HEK293 (cell line): Measurements from ENCODE around the gene RNU1-1.

Source experiments
- BCL11A ChIP-seq: fragments of 450-650 bp; formaldehyde crosslinking; IDR thresholded peaks from 2 replicates; pipeline ENCODE4 v1.5.1; 2016; ENCODE audit warnings: low read depth, missing biosample characterization, missing genetic modification characterization
- BCL11B ChIP-seq: fragments of 450-650 bp; formaldehyde crosslinking; IDR thresholded peaks from 2 replicates; pipeline ENCODE4 v1.5.1; 2016; ENCODE audit warnings: low read depth, missing biosample characterization, missing genetic modification characterization
- GFI1B ChIP-seq: fragments of 450-650 bp; formaldehyde crosslinking; IDR thresholded peaks from 2 replicates; pipeline ENCODE4 v1.5.1; 2016; ENCODE audit warnings: missing biosample characterization, missing genetic modification characterization
- GLIS1 ChIP-seq: fragments of 450-650 bp; formaldehyde crosslinking; IDR thresholded peaks from 2 replicates; pipeline ENCODE4 v1.5.1; 2016; ENCODE audit warnings: missing biosample characterization, missing genetic modification characterization
- GLIS2 ChIP-seq: fragments of 450-650 bp; formaldehyde crosslinking; IDR thresholded peaks from 2 replicates; pipeline ENCODE4 v1.5.1; 2016; ENCODE audit warnings: missing biosample characterization, missing genetic modification characterization
- IKZF3 ChIP-seq: fragments of 450-650 bp; IDR thresholded peaks from 2 replicates; pipeline ENCODE4 v1.5.0; 2018; ENCODE audit warnings: missing biosample characterization, mild to moderate bottlenecking, missing genetic modification characterization, moderate library complexity
- KLF10 ChIP-seq: fragments of 450-650 bp; IDR thresholded peaks from 2 replicates; pipeline ENCODE4 v1.5.1; 2018; ENCODE audit warnings: missing biosample characterization, mild to moderate bottlenecking, missing genetic modification characterization
- KLF8 ChIP-seq: fragments of 450-650 bp; formaldehyde crosslinking; IDR thresholded peaks from 2 replicates; pipeline ENCODE4 v1.5.1; 2016; ENCODE audit warnings: missing biosample characterization, missing genetic modification characterization
- KLF9 ChIP-seq: fragments of 450-650 bp; formaldehyde crosslinking; IDR thresholded peaks from 2 replicates; pipeline ENCODE4 v1.5.1; 2016; ENCODE audit warnings: missing biosample characterization, missing genetic modification characterization, low read depth
- OSR2 ChIP-seq: fragments of 450-650 bp; formaldehyde crosslinking; IDR thresholded peaks from 2 replicates; pipeline ENCODE4 v1.5.1; 2016; ENCODE audit warnings: missing biosample characterization, missing genetic modification characterization
- SP2 ChIP-seq: fragments of 450-650 bp; formaldehyde crosslinking; IDR thresholded peaks from 2 replicates; pipeline ENCODE4 v1.5.1; 2016; ENCODE audit warnings: missing biosample characterization, missing genetic modification characterization
- SP3 ChIP-seq: fragments of 450-650 bp; formaldehyde crosslinking; IDR thresholded peaks from 2 replicates; pipeline ENCODE4 v1.5.1; 2016; ENCODE audit warnings: missing biosample characterization, missing genetic modification characterization
- SP7 ChIP-seq: fragments of 450-650 bp; formaldehyde crosslinking; IDR thresholded peaks from 2 replicates; pipeline ENCODE4 v1.5.1; 2016; ENCODE audit warnings: missing biosample characterization, missing genetic modification characterization
- ZBTB20 ChIP-seq: fragments of 450-650 bp; formaldehyde crosslinking; IDR thresholded peaks from 2 replicates; pipeline ENCODE4 v1.5.1; 2016; ENCODE audit warnings: missing biosample characterization, missing genetic modification characterization
- ZBTB8A ChIP-seq: fragments of 450-650 bp; formaldehyde crosslinking; IDR thresholded peaks from 2 replicates; pipeline ENCODE4 v1.5.1; 2016; ENCODE audit warnings: missing biosample characterization, missing genetic modification characterization
- ZFP37 ChIP-seq: fragments of 450-650 bp; formaldehyde crosslinking; IDR thresholded peaks from 2 replicates; pipeline ENCODE4 v1.5.1; 2016; ENCODE audit warnings: missing biosample characterization, missing genetic modification characterization
- ZFP69B ChIP-seq: fragments of 450-650 bp; formaldehyde crosslinking; IDR thresholded peaks from 2 replicates; pipeline ENCODE4 v1.5.1; 2016; ENCODE audit warnings: missing biosample characterization, missing genetic modification characterization
- ZNF10 ChIP-seq: fragments of 450-650 bp; formaldehyde crosslinking; IDR thresholded peaks from 2 replicates; pipeline ENCODE4 v1.5.1; 2017; ENCODE audit warnings: missing biosample characterization, missing genetic modification characterization
- ZNF2 ChIP-seq: fragments of 450-650 bp; formaldehyde crosslinking; IDR thresholded peaks from 2 replicates; pipeline ENCODE4 v1.5.1; 2016; ENCODE audit warnings: missing biosample characterization, missing genetic modification characterization
- ZNF391 ChIP-seq: fragments of 450-650 bp; formaldehyde crosslinking; IDR thresholded peaks from 2 replicates; pipeline ENCODE4 v1.5.1; 2016; ENCODE audit warnings: low read depth, missing biosample characterization, missing genetic modification characterization, borderline replicate concordance
- ZNF394 ChIP-seq: fragments of 450-650 bp; formaldehyde crosslinking; IDR thresholded peaks from 2 replicates; pipeline ENCODE4 v1.5.1; 2016; ENCODE audit warnings: missing biosample characterization, missing genetic modification characterization, mild to moderate bottlenecking, moderate library complexity, borderline replicate concordance
- ZNF423 ChIP-seq: fragments of 450-650 bp; formaldehyde crosslinking; IDR thresholded peaks from 2 replicates; pipeline ENCODE4 v1.5.1; 2016; ENCODE audit warnings: missing biosample characterization, missing genetic modification characterization
- ZNF596 ChIP-seq: fragments of 450-650 bp; IDR thresholded peaks from 2 replicates; pipeline ENCODE4 v1.5.0; 2018; ENCODE audit warnings: missing biosample characterization, mild to moderate bottlenecking, missing genetic modification characterization, moderate library complexity
- ZNF600 ChIP-seq: fragments of 450-650 bp; formaldehyde crosslinking; IDR thresholded peaks from 2 replicates; pipeline ENCODE4 v1.5.1; 2016; ENCODE audit warnings: missing biosample characterization, missing genetic modification characterization
- ZNF610 ChIP-seq: fragments of 450-650 bp; formaldehyde crosslinking; IDR thresholded peaks from 2 replicates; pipeline ENCODE4 v1.5.1; 2016; ENCODE audit warnings: missing biosample characterization, missing genetic modification characterization, borderline replicate concordance
- TF ChIP-seq, protein P1 (sequence below): fragments of 450-650 bp; formaldehyde crosslinking; conservative IDR thresholded peaks from 2 replicates; pipeline ENCODE4 v1.5.1; 2016; ENCODE audit warnings: low read depth, missing biosample characterization, missing genetic modification characterization
- TF ChIP-seq, protein P2 (sequence below): fragments of 450-650 bp; formaldehyde crosslinking; IDR thresholded peaks from 2 replicates; pipeline ENCODE4 v1.5.1; 2016; ENCODE audit warnings: missing biosample characterization, missing genetic modification characterization
- TF ChIP-seq, protein P3 (sequence below): fragments of 450-650 bp; formaldehyde crosslinking; IDR thresholded peaks from 2 replicates; pipeline ENCODE4 v1.5.1; 2017; ENCODE audit warnings: missing biosample characterization, missing genetic modification characterization
- TF ChIP-seq, protein P4 (sequence below): fragments of 450-650 bp; formaldehyde crosslinking; optimal IDR thresholded peaks from 2 replicates; pipeline ENCODE3; 2016; ENCODE audit warnings: missing biosample characterization, mild to moderate bottlenecking, missing genetic modification characterization

RNU1-1 gene

DNA sequence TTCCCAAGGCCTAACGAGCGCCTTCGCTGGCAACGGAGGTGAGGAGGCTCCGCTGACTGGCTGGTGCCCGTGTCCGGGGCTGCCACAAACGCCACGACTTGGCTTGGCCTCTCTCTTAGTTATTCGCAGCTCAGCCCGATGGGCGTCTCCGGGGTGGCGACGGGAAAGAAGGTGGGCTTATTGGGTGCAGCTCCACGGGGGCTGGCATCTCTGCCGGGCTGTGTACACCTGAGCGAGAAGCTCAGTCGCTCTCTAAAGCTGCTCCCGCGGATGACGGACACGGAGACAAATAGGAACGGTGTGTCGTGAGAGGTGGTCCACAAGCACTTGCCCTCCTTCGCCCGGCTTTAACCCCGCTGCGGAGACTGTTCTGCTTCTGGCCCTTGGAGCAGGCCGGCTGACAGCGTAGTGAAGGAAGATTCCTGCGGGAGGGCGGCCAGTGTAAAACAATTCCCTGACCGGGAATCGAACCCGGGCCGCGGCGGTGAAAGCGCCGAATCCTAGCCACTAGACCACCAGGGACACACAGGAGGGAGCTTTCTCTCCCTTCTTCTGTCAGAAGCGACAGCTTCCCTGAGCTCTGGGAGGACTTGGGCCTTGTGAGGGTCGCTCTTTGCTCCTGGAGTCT, 20.9 kb upstream of the RNU1-1 start (continued):
- peak; percentile 20; the same call in 1 of the 2 replicates for TF ChIP-seq OSR2 (tag by site-specific recombination)
- TF ChIP-seq ZNF600, result peak; percentile 97
- TF ChIP-seq, protein P1, sequence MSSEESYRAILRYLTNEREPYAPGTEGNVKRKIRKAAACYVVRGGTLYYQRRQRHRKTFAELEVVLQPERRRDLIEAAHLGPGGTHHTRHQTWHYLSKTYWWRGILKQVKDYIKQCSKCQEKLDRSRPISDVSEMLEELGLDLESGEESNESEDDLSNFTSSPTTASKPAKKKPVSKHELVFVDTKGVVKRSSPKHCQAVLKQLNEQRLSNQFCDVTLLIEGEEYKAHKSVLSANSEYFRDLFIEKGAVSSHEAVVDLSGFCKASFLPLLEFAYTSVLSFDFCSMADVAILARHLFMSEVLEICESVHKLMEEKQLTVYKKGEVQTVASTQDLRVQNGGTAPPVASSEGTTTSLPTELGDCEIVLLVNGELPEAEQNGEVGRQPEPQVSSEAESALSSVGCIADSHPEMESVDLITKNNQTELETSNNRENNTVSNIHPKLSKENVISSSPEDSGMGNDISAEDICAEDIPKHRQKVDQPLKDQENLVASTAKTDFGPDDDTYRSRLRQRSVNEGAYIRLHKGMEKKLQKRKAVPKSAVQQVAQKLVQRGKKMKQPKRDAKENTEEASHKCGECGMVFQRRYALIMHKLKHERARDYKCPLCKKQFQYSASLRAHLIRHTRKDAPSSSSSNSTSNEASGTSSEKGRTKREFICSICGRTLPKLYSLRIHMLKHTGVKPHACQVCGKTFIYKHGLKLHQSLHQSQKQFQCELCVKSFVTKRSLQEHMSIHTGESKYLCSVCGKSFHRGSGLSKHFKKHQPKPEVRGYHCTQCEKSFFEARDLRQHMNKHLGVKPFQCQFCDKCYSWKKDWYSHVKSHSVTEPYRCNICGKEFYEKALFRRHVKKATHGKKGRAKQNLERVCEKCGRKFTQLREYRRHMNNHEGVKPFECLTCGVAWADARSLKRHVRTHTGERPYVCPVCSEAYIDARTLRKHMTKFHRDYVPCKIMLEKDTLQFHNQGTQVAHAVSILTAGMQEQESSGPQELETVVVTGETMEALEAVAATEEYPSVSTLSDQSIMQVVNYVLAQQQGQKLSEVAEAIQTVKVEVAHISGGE (tag by site-specific recombination), result peak; percentile 41; the same call in 1 of the 2 replicates
- peak; percentile 87 for TF ChIP-seq ZNF596
- peak; percentile 63; the same call in 1 of the 2 replicates for TF ChIP-seq SP7 (tag by site-specific recombination)
- TF ChIP-seq ZBTB20 (tag by site-specific recombination), result peak; percentile 83
- TF ChIP-seq SP3 (tag by site-specific recombination), result peak; percentile 27; the same call in 1 of the 2 replicates
- peak; percentile 70; the same call in 1 of the 2 replicates for TF ChIP-seq IKZF3 (tag by site-specific recombination)
- TF ChIP-seq ZNF394, result peak; percentile 98
- 0 out of 2 replicates have a peak, but pooled peaks have one; percentile 21 for TF ChIP-seq KLF9
- peak; percentile 43 for TF ChIP-seq GLIS2 (tag by site-specific recombination)
- TF ChIP-seq, protein P2, sequence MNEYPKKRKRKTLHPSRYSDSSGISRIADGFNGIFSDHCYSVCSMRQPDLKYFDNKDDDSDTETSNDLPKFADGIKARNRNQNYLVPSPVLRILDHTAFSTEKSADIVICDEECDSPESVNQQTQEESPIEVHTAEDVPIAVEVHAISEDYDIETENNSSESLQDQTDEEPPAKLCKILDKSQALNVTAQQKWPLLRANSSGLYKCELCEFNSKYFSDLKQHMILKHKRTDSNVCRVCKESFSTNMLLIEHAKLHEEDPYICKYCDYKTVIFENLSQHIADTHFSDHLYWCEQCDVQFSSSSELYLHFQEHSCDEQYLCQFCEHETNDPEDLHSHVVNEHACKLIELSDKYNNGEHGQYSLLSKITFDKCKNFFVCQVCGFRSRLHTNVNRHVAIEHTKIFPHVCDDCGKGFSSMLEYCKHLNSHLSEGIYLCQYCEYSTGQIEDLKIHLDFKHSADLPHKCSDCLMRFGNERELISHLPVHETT (tag by site-specific recombination), result 0 out of 2 replicates have a peak, but pooled peaks have one; percentile 22
- 0 out of 2 replicates have a peak, but pooled peaks have one; percentile 12 for TF ChIP-seq GFI1B (tag by site-specific recombination)
- 0 out of 2 replicates have a peak, but pooled peaks have one; percentile 27 for TF ChIP-seq ZFP37 (tag by site-specific recombination)
- peak; percentile 83 for TF ChIP-seq SP2 (tag by site-specific recombination)
- TF ChIP-seq ZBTB8A, result peak; percentile 99
- TF ChIP-seq, protein P3, sequence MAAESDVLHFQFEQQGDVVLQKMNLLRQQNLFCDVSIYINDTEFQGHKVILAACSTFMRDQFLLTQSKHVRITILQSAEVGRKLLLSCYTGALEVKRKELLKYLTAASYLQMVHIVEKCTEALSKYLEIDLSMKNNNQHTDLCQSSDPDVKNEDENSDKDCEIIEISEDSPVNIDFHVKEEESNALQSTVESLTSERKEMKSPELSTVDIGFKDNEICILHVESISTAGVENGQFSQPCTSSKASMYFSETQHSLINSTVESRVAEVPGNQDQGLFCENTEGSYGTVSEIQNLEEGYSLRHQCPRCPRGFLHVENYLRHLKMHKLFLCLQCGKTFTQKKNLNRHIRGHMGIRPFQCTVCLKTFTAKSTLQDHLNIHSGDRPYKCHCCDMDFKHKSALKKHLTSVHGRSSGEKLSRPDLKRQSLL (tag by site-specific recombination), result peak; percentile 70; the same call in 1 of the 2 replicates
- peak; percentile 76 for TF ChIP-seq KLF8
- peak; percentile 79; the same call in 1 of the 2 replicates for TF ChIP-seq BCL11B (tag by site-specific recombination)
- TF ChIP-seq, protein P4, sequence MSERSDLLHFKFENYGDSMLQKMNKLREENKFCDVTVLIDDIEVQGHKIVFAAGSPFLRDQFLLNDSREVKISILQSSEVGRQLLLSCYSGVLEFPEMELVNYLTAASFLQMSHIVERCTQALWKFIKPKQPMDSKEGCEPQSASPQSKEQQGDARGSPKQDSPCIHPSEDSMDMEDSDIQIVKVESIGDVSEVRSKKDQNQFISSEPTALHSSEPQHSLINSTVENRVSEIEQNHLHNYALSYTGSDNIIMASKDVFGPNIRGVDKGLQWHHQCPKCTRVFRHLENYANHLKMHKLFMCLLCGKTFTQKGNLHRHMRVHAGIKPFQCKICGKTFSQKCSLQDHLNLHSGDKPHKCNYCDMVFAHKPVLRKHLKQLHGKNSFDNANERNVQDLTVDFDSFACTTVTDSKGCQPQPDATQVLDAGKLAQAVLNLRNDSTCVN (tag by site-specific recombination), result peak; percentile 68
- peak; percentile 99 for TF ChIP-seq BCL11A (tag by site-specific recombination)
- TF ChIP-seq KLF10 (tag by site-specific recombination), result peak; percentile 38; the same call in 1 of the 2 replicates
- TF ChIP-seq GLIS1, result peak; percentile 41; the same call in 1 of the 2 replicates
- TF ChIP-seq ZNF10, result peak; percentile 58; the same call in 1 of the 2 replicates
- TF ChIP-seq ZNF2 (tag by site-specific recombination), result peak; percentile 50; the same call in 1 of the 2 replicates
- 0 out of 2 replicates have a peak, but pooled peaks have one; percentile 46 for TF ChIP-seq ZFP69B (tag by site-specific recombination)
- peak; percentile 92 for TF ChIP-seq ZNF423 (tag by site-specific recombination)
- TF ChIP-seq ZNF391 (tag by site-specific recombination), result peak; percentile 72; the same call in 1 of the 2 replicates
- TF ChIP-seq ZNF610, result peak; percentile 42; the same call in 1 of the 2 replicates
